Body of pancreas (tissue), 4 donors: ENCODE data around the gene ROBO1.

Experiments
- POLR2A ChIP-seq, 3 donors: fragments of 450-650 bp; IDR thresholded peaks; one replicate each; pipeline ENCODE4 v1.6.1; 2016; ENCODE audit warnings: antibody characterized with exemption in 3 of 3, mild to moderate bottlenecking in 2 of 3
- TF ChIP-seq, protein P1 (sequence below), 7 experiments: fragments of 450-650 bp in 4 of 7; fragments of 200-600 bp in 3 of 7; sonication (generic) in 3 of 7; IDR thresholded peaks; one replicate each; pipeline ENCODE4 v1.5.1; 2016 to 2019; ENCODE audit warnings: antibody characterized with exemption in 7 of 7

DNA sequence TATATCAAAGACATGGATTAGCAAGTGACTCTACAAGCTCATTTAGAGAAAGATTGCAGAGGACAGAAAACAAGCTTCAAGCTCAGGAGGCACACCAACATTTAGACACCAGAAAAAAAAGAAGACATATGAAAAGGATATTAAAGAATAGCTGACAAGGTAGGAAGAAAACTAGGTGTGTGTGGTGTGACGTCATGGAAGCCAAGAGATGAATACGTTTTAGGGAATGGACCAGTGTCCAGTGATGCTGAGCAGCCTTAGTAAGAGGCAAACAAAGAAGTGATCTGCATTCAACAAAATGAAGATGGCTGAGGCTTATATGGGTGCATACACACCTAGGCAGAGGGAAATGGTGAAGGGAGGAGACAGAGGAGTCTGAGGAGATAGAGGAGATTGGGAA, 377.4 kb downstream of the ROBO1 start:
- TF ChIP-seq, protein P1, sequence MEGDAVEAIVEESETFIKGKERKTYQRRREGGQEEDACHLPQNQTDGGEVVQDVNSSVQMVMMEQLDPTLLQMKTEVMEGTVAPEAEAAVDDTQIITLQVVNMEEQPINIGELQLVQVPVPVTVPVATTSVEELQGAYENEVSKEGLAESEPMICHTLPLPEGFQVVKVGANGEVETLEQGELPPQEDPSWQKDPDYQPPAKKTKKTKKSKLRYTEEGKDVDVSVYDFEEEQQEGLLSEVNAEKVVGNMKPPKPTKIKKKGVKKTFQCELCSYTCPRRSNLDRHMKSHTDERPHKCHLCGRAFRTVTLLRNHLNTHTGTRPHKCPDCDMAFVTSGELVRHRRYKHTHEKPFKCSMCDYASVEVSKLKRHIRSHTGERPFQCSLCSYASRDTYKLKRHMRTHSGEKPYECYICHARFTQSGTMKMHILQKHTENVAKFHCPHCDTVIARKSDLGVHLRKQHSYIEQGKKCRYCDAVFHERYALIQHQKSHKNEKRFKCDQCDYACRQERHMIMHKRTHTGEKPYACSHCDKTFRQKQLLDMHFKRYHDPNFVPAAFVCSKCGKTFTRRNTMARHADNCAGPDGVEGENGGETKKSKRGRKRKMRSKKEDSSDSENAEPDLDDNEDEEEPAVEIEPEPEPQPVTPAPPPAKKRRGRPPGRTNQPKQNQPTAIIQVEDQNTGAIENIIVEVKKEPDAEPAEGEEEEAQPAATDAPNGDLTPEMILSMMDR (IDR thresholded peaks at IDR 0.05): no peak
- no peak for TF ChIP-seq POLR2A (IDR thresholded peaks at IDR 0.05)
